Kidney (tissue), 22 donors: ENCODE data around the gene FBF1. TPM values are rescaled to one million over a fixed set of nuclear protein-coding genes. Genes with fewer than 3 reads are reported as not detected.

Source experiments
- DNase-seq, 5 donors: peaks; one replicate each; pipeline ENCODE4 v3.0.0-alpha.2; 2013 to 2020
- FAIRE-seq: peaks from 2 replicates; lab custom pipeline; 2012; peaks lifted over from hg19 to GRCh38; lab: Jason Lieb, UNC
- H3K27ac ChIP-seq, 2 donors: one replicate each; pipeline ENCODE4 v1.7.0; 2013; ENCODE audit warnings: low read depth in 2 of 2, low read length in 2 of 2, inconsistent platforms in 1 of 2
- H3K27me3 ChIP-seq: one replicate; pipeline ENCODE4 v1.7.1; 2013; ENCODE audit warnings: low read length, inconsistent platforms; ENCODE audit not compliant: control insufficient read depth, insufficient read depth
- H3K36me3 ChIP-seq, 3 donors: one replicate each; pipeline versions ENCODE4 v1.7.0 to v1.7.1; 2013; ENCODE audit warnings: low read length in 3 of 3, control low read depth in 1 of 3, inconsistent platforms in 1 of 3; ENCODE audit not compliant: insufficient read depth in 3 of 3, control insufficient read depth in 2 of 3
- H3K4me1 ChIP-seq, 3 donors: one replicate each; pipeline versions ENCODE4 v1.7.0 to v1.7.1; 2013; ENCODE audit warnings: low read length in 3 of 3, inconsistent platforms in 1 of 3, low read depth in 1 of 3; ENCODE audit not compliant: control insufficient read depth in 2 of 3, insufficient read depth in 2 of 3
- H3K4me3 ChIP-seq, 3 donors: one replicate each; pipeline versions ENCODE4 v1.7.0 to v1.8.1; 2013; ENCODE audit warnings: low read length in 3 of 3, control low read depth in 1 of 3, inconsistent platforms in 1 of 3
- H3K9ac ChIP-seq, 3 donors: one replicate each; pipeline versions ENCODE4 v1.7.0 to v1.7.1; 2013; ENCODE audit warnings: low read length in 3 of 3, control low read depth in 1 of 3, inconsistent platforms in 1 of 3
- H3K9me3 ChIP-seq, 3 donors: one replicate each; pipeline versions ENCODE4 v1.7.0 to v1.7.1; 2013; ENCODE audit warnings: low read length in 3 of 3, control low read depth in 1 of 3, inconsistent platforms in 1 of 3; ENCODE audit not compliant: control insufficient read depth in 2 of 3, insufficient read depth in 1 of 3
- intact Hi-C: fragments of 100-400 bp; cut with DNase I; formaldehyde crosslinking; loops from one replicate; pipeline ENCODE4 v1.11.1; 2022
- long read RNA-seq, 10 donors: library from polyadenylated mRNA in 1 of 10; unstranded in 1 of 10; transcript quantifications; one replicate each; pipeline ENCODE4 v2.0.0 and lab custom pipeline, GENCODE V29; 2021 to 2026
- polyA plus RNA-seq: library from polyadenylated mRNA; stranded (reverse); fragments of 350-450 nt; fragmentation: Illumina TruSeq; extraction: RNeasy Lipid Tissue Mini Kit (QIAGEN cat#74804); gene quantifications from one replicate; pipeline ENCODE4 v1.2.3, GENCODE V29; 2014; ENCODE audit warnings: low read depth, low replicate concordance; ENCODE audit not compliant: insufficient read depth
- total RNA-seq: library from RNA; stranded (reverse); fragmentation: NEBNext Ultra II Directional; extraction: Animal tissue kit (Norgen Biotek cat#: 25700); gene quantifications from one replicate; pipeline ENCODE4 v1.2.1, GENCODE V29; 2021
- TF ChIP-seq, protein P1 (sequence below): IDR thresholded peaks from 3 replicates; pipeline ENCODE4 v1.5.1; 2012; ENCODE audit warnings: mild to moderate bottlenecking, moderate library complexity, borderline replicate concordance; ENCODE audit not compliant: insufficient read depth; ENCODE audit errors: extremely low read depth
- donor health status: control.
- donor health status: control.
- donor health status: control.
- donor health status: control.
- donor health status: control.
- donor health status: DM: yes; HTN: yes; CAD: no.
- donor health status: Normal renal cell carcinoma (clear cell type).

FBF1 gene, protein sequence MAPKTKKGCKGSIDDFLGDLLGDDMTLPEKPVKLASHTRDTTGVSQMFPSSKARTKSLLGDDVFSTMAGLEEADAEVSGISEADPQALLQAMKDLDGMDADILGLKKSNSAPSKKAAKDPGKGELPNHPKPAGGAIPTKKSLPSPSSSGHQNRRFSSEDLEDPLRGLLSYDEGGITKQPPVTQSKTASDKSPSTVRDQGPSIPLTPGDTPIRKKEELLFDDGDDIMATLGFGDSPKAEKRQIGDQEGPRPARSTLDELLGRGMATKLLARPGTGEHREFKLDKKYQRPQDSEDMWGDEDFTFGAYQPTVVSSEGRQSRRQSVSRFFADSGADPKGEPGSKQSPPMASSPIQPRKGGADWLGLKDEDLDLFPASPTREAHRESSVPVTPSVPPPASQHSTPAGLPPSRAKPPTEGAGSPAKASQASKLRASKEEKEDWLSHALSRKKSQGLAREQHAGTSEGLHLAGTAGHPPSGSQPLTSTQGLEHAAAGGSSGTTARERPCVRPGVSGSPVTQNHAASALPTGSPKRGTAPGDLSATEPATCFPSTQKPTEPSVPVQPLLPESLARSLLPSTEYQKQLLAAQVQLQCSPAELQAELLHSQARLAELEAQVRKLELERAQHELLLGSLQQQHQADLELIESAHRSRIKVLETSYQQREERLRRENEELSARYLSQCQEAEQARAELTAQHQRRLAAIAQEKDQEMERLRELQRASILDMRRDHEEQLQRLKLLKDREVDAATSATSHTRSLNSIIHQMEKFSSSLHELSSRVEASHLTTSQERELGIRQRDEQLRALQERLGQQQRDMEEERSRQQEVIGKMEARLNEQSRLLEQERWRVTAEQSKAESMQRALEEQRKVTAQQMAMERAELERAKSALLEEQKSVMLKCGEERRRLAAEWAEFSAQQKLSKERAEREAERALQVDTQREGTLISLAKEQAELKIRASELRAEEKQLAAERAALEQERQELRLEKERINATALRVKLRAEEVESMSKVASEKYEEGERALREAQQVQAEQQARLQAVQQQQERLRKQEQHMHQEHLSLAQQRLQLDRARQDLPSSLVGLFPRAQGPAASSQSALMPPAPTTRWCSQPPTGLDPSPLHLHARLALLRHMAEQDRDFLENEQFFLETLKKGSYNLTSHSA
- 11.5 TPM for total RNA-seq
- 5.7 TPM for polyA plus RNA-seq
- long read RNA-seq, donor 1 = 0 reads
- long read RNA-seq, donor 2 = 0 reads
- long read RNA-seq, donor 3 = 0 reads
- long read RNA-seq, donor 4, partial matches to known transcripts = 0 of 1 reads
- long read RNA-seq, donor 4, other reads (novel, unspliced or antisense) = 0 of 1 reads
- long read RNA-seq, donor 5 = 0 reads
- long read RNA-seq, donor 6 = 0 reads
- long read RNA-seq, donor 7, partial matches to known transcripts = 4 of 6 reads
- long read RNA-seq, donor 7, other reads (novel, unspliced or antisense) = 2 of 6 reads
- long read RNA-seq, donor 8 = 0 reads
- long read RNA-seq, donor 9 = 0 reads
- long read RNA-seq, donor 10 = 0 reads

DNA sequence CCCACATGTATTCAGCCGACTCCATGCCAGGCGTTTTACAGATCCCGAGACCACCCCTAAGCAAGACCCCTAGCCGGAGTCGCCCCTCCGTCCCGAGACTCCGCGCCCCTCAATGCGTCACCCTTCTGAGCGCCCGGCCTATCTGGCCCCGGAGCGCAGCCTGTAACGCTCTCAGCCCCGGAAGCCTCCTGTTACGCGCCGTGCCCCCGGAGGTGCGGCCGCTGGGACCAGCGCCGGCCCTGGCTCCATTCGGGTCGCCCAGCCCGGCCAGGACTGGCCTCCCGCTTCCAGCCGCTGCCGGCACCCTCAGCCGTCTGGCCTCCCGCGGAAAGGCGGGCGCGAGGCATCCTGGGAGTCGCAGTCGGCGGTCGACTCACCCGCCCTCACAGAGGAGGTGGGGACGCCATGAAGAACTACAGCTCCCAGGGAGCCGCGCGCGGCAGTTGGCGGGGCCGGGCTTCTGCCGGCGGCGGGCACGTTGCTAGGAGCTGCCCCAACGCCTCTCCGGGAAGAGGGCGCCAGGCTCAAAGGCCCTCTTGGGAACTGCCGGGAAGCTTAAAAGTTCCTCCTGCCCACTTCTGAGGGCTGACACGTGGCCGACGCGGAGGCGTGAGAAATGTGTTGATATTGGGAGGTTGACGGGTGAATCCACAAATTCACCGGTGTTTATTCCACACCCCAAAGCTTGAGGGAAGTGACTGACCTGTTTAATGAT, at the start of gene FBF1:
TSS of gene FBF1 (minus strand) at position 316 of the 715 bp plus-strand sequence. CDS start 2,893 bp downstream, outside the sequence.
- peak within 1 kb of the TSS; percentile 47 to 92 (median 83) for H3K9ac ChIP-seq
- H3K27ac ChIP-seq = peak within 1 kb of the TSS; percentile 28 to 43
- H3K4me3 ChIP-seq = peak within 1 kb of the TSS; percentile 70 to 90 (median 81)
- H3K27me3 ChIP-seq = no peaks in the 10 kb centered on the region
- FAIRE-seq (no peak), DNase-seq (peak; percentile 96 to 98 (median 97))
- H3K9me3 ChIP-seq = no peaks in the 10 kb centered on the region
- H3K36me3 ChIP-seq = peaks cover 0 to 8% (median 4%) of the 10 kb centered on the region in 3 donors
- peaks cover 0 to 4% (median 0%) of the 10 kb centered on the region in 3 donors for H3K4me1 ChIP-seq
- TF ChIP-seq, protein P1, sequence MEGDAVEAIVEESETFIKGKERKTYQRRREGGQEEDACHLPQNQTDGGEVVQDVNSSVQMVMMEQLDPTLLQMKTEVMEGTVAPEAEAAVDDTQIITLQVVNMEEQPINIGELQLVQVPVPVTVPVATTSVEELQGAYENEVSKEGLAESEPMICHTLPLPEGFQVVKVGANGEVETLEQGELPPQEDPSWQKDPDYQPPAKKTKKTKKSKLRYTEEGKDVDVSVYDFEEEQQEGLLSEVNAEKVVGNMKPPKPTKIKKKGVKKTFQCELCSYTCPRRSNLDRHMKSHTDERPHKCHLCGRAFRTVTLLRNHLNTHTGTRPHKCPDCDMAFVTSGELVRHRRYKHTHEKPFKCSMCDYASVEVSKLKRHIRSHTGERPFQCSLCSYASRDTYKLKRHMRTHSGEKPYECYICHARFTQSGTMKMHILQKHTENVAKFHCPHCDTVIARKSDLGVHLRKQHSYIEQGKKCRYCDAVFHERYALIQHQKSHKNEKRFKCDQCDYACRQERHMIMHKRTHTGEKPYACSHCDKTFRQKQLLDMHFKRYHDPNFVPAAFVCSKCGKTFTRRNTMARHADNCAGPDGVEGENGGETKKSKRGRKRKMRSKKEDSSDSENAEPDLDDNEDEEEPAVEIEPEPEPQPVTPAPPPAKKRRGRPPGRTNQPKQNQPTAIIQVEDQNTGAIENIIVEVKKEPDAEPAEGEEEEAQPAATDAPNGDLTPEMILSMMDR = peak; percentile 24
- intact Hi-C loops = no loop called here

DNA sequence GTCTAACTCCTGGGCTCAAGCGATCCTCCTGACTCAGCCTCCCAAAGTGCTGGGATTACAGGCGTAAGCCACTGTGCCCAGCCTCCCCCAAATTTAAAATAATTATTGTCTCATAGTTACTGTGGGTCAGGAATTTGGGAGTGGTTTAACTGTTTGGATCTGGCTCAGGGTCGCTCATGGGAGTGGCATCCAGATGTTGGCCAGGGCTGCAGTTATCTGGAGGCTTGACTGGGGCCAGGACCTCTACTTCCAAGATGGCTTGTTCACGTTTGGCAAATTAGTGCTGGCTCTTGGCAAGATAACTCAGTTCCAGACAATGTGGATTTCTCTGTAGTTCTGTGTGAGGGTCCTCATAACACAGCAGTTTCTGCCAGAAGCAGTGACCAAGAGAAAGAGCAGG, 46.2 kb upstream of the FBF1 start:
- Histone ChIP-seq H3K9me3 (no peaks in the 10 kb centered on the region), H3K36me3 (peaks cover 0 to 10% (median 4%) of the 10 kb centered on the region in 3 donors), H3K4me3 (no peak overlapping the region), H3K27me3 (no peaks in the 10 kb centered on the region), H3K4me1 (peaks cover 2 to 8% (median 6%) of the 10 kb centered on the region in 3 donors), H3K27ac (no peak overlapping the region), H3K9ac (no peak overlapping the region)
- peak in 1 of 5 donors; percentile 12 for DNase-seq
- intact Hi-C loops = no loop called here
- no peak for FAIRE-seq
- TF ChIP-seq, protein P1 = no peak

DNA sequence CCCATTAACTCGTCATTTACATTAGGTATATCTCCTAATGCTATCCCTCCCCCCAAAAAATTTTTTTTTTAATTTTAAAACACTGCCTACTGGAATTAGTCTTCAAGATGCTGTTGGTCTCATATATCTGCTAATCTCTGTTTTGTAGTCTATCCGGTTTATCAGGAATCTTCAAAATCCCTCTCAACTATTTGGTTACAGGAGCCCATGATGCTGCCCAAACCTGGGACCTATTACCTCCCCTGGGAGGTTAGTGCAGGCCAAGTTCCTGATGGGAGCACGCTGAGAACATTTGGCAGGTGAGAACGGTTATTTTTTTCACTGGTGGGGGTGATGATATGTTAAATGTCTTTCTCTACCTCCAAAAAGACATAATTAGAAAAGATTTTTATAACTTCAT, 45.1 kb upstream of the FBF1 start:
- Histone ChIP-seq H3K27me3 (no peaks in the 10 kb centered on the region), H3K4me1 (peaks cover 2 to 8% (median 6%) of the 10 kb centered on the region in 3 donors), H3K36me3 (peaks cover 0 to 5% (median 0%) of the 10 kb centered on the region in 3 donors), H3K27ac (no peak overlapping the region), H3K9ac (no peak overlapping the region), H3K9me3 (no peaks in the 10 kb centered on the region), H3K4me3 (no peak overlapping the region)
- FAIRE-seq (no peak), DNase-seq (no peak)
- TF ChIP-seq, protein P1 = no peak
- intact Hi-C loops = no loop called here
